B cell (primary cell): ENCODE results near the gene PLXNA3. TPM values are rescaled to one million over a fixed set of nuclear protein-coding genes. Genes with fewer than 3 reads are reported as not detected.

Experiments used
- ATAC-seq: fragments of 200-7000 bp; cut with Tn5 transposase; one replicate; pipeline ENCODE4 v1.10.0; 2021; ENCODE audit warnings: low read depth, mild to moderate bottlenecking, moderate number of reproducible peaks, moderate library complexity
- CTCF ChIA-PET: fragments of 350-600 bp; sonication (Branson Sonifier 250); formaldehyde crosslinking; loops from one replicate; lab custom pipeline; 2021; ENCODE audit warnings: antibody characterized with exemption, inconsistent platforms; lab: Charles Lee
- POLR2A ChIA-PET: fragments of 350-600 bp; sonication (Branson Sonifier 250); formaldehyde crosslinking; loops from one replicate; lab custom pipeline; 2021; ENCODE audit warnings: antibody characterized with exemption; lab: Charles Lee
- DNase-seq: peaks from one replicate; pipeline ENCODE4 v3.0.0; 2013
- H2AFZ ChIP-seq: 2 replicates; pipeline ENCODE4 v1.6.1; 2012; ENCODE audit warnings: mild to moderate bottlenecking, low read depth, low read length; ENCODE audit not compliant: insufficient read depth, poor library complexity, severe bottlenecking
- H3K27ac ChIP-seq, 2 donors: 1 replicate in 1 of 2; 2 replicates in 1 of 2; pipeline ENCODE4 v1.5.1; 2012 to 2013; ENCODE audit warnings: low read length in 2 of 2, mild to moderate bottlenecking in 2 of 2, moderate library complexity in 1 of 2
- H3K27me3 ChIP-seq, 4 experiments: fragments of 200-600 bp in 1 of 4; sonication (generic) in 1 of 4; replicated peaks in 1 of 4; 1 replicate in 2 of 4; 2 replicates in 2 of 4; pipeline versions ENCODE4 v1.6.1 to v1.7.0; 2013 to 2016; ENCODE audit warnings: low read length in 3 of 4, mild to moderate bottlenecking in 2 of 4, mixed read lengths in 1 of 4, moderate library complexity in 1 of 4; ENCODE audit not compliant: insufficient read depth in 4 of 4, control insufficient read depth in 3 of 4; ENCODE audit errors: control extremely low read depth in 1 of 4
- H3K36me3 ChIP-seq, 2 experiments: replicated peaks in 1 of 2; 1 replicate in 1 of 2; 2 replicates in 1 of 2; pipeline versions ENCODE4 v1.6.1 to v1.7.1; 2013; ENCODE audit warnings: low read length in 1 of 2; ENCODE audit not compliant: insufficient read depth in 2 of 2, control insufficient read depth in 1 of 2; ENCODE audit errors: control extremely low read depth in 1 of 2, extremely low read depth in 1 of 2
- H3K4me1 ChIP-seq, 2 donors: fragments of 200-600 bp in 1 of 2; sonication (generic) in 1 of 2; 1 replicate in 1 of 2; 2 replicates in 1 of 2; pipeline versions ENCODE4 v1.5.1 to v1.6.1; 2013 to 2017; ENCODE audit warnings: low read length in 2 of 2; ENCODE audit not compliant: control insufficient read depth in 2 of 2, insufficient read depth in 2 of 2
- H3K4me2 ChIP-seq: replicated peaks from 2 replicates; pipeline ENCODE3; 2012; ENCODE audit warnings: mild to moderate bottlenecking, low read depth, low read length; ENCODE audit not compliant: poor library complexity, severe bottlenecking
- H3K4me3 ChIP-seq, 5 experiments: fragments of 200-600 bp in 1 of 5; sonication (generic) in 1 of 5; 1 replicate in 3 of 5; 2 replicates in 2 of 5; pipeline versions ENCODE4 v1.5.1 to v1.7.0; 2011 to 2016; ENCODE audit warnings: low read length in 4 of 5, mild to moderate bottlenecking in 4 of 5, low read depth in 2 of 5, control low read depth in 1 of 5, moderate library complexity in 1 of 5; ENCODE audit not compliant: insufficient read depth in 1 of 5; ENCODE audit errors: control extremely low read depth in 1 of 5, extremely low read depth in 1 of 5
- H3K79me2 ChIP-seq: fragments of 200-600 bp; sonication (generic); one replicate; pipeline ENCODE4 v1.6.0; 2016; ENCODE audit warnings: low read length; ENCODE audit not compliant: control insufficient read depth, insufficient read depth
- H3K9ac ChIP-seq: fragments of 200-600 bp; sonication (generic); 2 replicates; pipeline ENCODE4 v1.6.1; 2017; ENCODE audit warnings: mild to moderate bottlenecking, low read length, moderate library complexity
- H3K9me3 ChIP-seq, 3 donors: one replicate each; pipeline versions ENCODE4 v1.6.1 to v1.7.1; 2013; ENCODE audit warnings: low read length in 2 of 3; ENCODE audit not compliant: control insufficient read depth in 2 of 3, insufficient read depth in 1 of 3; ENCODE audit errors: control extremely low read depth in 1 of 3
- H4K20me1 ChIP-seq: 2 replicates; pipeline ENCODE4 v1.6.0; 2012; ENCODE audit warnings: mild to moderate bottlenecking, low read length; ENCODE audit not compliant: insufficient read depth, control insufficient read depth, poor library complexity, severe bottlenecking
- H3K27ac Mint-ChIP-seq: one replicate; pipeline ENCODE4 v1.8.0; 2021; ENCODE audit warnings: mixed read lengths
- H3K27me3 Mint-ChIP-seq: one replicate; pipeline ENCODE4 v1.8.0; 2021; ENCODE audit warnings: mixed read lengths
- H3K4me1 Mint-ChIP-seq: one replicate; pipeline ENCODE4 v1.8.0; 2021; ENCODE audit warnings: mixed read lengths
- H3K4me3 Mint-ChIP-seq: one replicate; pipeline ENCODE4 v1.8.0; 2021; ENCODE audit warnings: mixed read lengths
- H3K9me3 Mint-ChIP-seq: one replicate; pipeline ENCODE4 v1.8.0; 2022; ENCODE audit warnings: mixed read lengths; ENCODE audit not compliant: insufficient read depth
- CTCF ChIP-seq: fragments of 200-600 bp; IDR thresholded peaks from one replicate; pipeline ENCODE4 v1.8.0; 2022; ENCODE audit warnings: antibody characterized with exemption, mild to moderate bottlenecking
- EZH2 ChIP-seq: IDR thresholded peaks from 2 replicates; pipeline ENCODE4 v1.6.1; 2012; ENCODE audit warnings: borderline replicate concordance, low read depth, mild to moderate bottlenecking, moderate library complexity, low read length; ENCODE audit not compliant: insufficient read depth, poor library complexity, severe bottlenecking
- WGBS: methylation state at CpG from one replicate; pipeline ENCODE4 v1.1.5; 2013; ENCODE audit warnings: missing lambda C conversion rate; ENCODE audit not compliant: insufficient coverage; 5-methylcytosine and 5-hydroxymethylcytosine counted together
- intact Hi-C: fragments of 100-400 bp; cut with micrococcal nuclease; formaldehyde crosslinking; loops from one replicate; pipeline ENCODE4 v1.10.0; 2022
- polyA plus RNA-seq: library from polyadenylated mRNA; depleted of rRNA; stranded (reverse); fragments of >200 nt; gene quantifications from 2 replicates; pipeline ENCODE4 v1.2.3, GENCODE V29; 2012
- total RNA-seq, 2 donors: library from RNA; stranded (reverse); fragments of 120-200 nt in 1 of 2; gene quantifications; 1 replicate in 1 of 2; 2 replicates in 1 of 2; pipeline versions ENCODE4 v1.2.3 to v1.2.4, GENCODE V29; 2013 to 2022

PLXNA3 gene
- total and polyA plus RNA-seq, 2 donors (not counting 1 experiment from before 2014, with no cell fraction given) = 68.6 to 114 TPM

GRCh38 chrX:154471839-154472684 is 14.0 kb downstream of the PLXNA3 start:
- H3K4me3 ChIP-seq = no peak overlapping the region
- no peak overlapping the region for H3K27ac Mint-ChIP-seq
- H3K4me1 ChIP-seq = no peaks in the 10 kb centered on the region
- no peaks in the 10 kb centered on the region for H3K79me2 ChIP-seq
- H2AFZ ChIP-seq = no peak overlapping the region
- H4K20me1 ChIP-seq = no peaks in the 10 kb centered on the region
- no peak for TF ChIP-seq CTCF
- TF ChIP-seq EZH2 = no peak
- ATAC-seq (no peak), DNase-seq (no peak)
- H3K4me3 Mint-ChIP-seq = no peak overlapping the region
- CTCF ChIA-PET = no interaction called here
- H3K4me2 ChIP-seq = no peak overlapping the region
- POLR2A ChIA-PET = no interaction called here
- H3K9ac ChIP-seq = no peak overlapping the region
- no peaks in the 10 kb centered on the region for H3K27me3 ChIP-seq
- no peaks in the 10 kb centered on the region for H3K27me3 Mint-ChIP-seq
- 94% methylated on average over 8 of the region's 23 CpGs for whole genome bisulfite sequencing
- no peaks in the 10 kb centered on the region for H3K4me1 Mint-ChIP-seq
- peaks cover 0 to 19% of the 10 kb centered on the region in 2 experiments for H3K36me3 ChIP-seq
- H3K27ac ChIP-seq = no peak overlapping the region
- intact Hi-C loops = no loop called here
- no peaks in the 10 kb centered on the region for H3K9me3 ChIP-seq
- H3K9me3 Mint-ChIP-seq = no peaks in the 10 kb centered on the region
